RWPE2 (cell line): ENCODE measurements around the gene CABP2.
"Not testable (repeated sequence)": the region's sequence is repeated elsewhere in the genome, so short reads cannot be mapped to it uniquely, and the experiment has no call there.

Experiments used
- ATAC-seq: fragments of 200-7000 bp; cut with Tn5 transposase; 3 replicates; pipeline ENCODE4 v1.9.1; 2021; ENCODE audit warnings: low read depth
- DNase-seq: peaks from one replicate; pipeline ENCODE4 v3.0.0-alpha.2; 2020; ENCODE audit warnings: low spot score
- H3K27ac ChIP-seq: fragments of 450-650 bp; 2 replicates; pipeline ENCODE4 v1.5.1; 2017; ENCODE audit warnings: mild to moderate bottlenecking; ENCODE audit not compliant: poor library complexity, severe bottlenecking
- H3K27me3 ChIP-seq: fragments of 250-450 bp; sonication (Bioruptor Pico); 2 replicates; pipeline ENCODE4 v1.5.1; 2021; ENCODE audit warnings: mild to moderate bottlenecking, moderate library complexity; ENCODE audit not compliant: insufficient read depth, poor library complexity, severe bottlenecking
- H3K36me3 ChIP-seq: fragments of 250-450 bp; sonication (Bioruptor Pico); 2 replicates; pipeline ENCODE4 v1.5.1; 2020; ENCODE audit warnings: low read depth, mild to moderate bottlenecking, moderate library complexity
- H3K4me1 ChIP-seq: fragments of 250-450 bp; sonication (Bioruptor Pico); 2 replicates; pipeline ENCODE4 v1.5.1; 2021; ENCODE audit warnings: mild to moderate bottlenecking, moderate library complexity; ENCODE audit not compliant: insufficient read depth, poor library complexity, severe bottlenecking
- H3K4me3 ChIP-seq: fragments of 250-450 bp; sonication (Bioruptor Pico); 2 replicates; pipeline ENCODE4 v1.5.1; 2021; ENCODE audit warnings: mild to moderate bottlenecking, moderate library complexity; ENCODE audit not compliant: severe bottlenecking
- H3K9me3 ChIP-seq: fragments of 250-450 bp; sonication (Bioruptor Pico); 2 replicates; pipeline ENCODE4 v1.5.1; 2021; ENCODE audit warnings: mild to moderate bottlenecking, moderate library complexity; ENCODE audit not compliant: severe bottlenecking
- CTCF ChIP-seq: fragments of 450-650 bp; IDR thresholded peaks from one replicate; pipeline ENCODE4 v1.5.1; 2017; ENCODE audit warnings: mild to moderate bottlenecking, moderate library complexity; ENCODE audit not compliant: poor library complexity, severe bottlenecking

The CABP2 gene

GRCh38 chr11:67522844-67523555 is at the start of gene CABP2:
Gene CABP2, minus strand, starts transcription at chr11:67523446. Its CDS starts 120 bp downstream, at chr11:67523326.
- no peaks in the 10 kb centered on the region for H3K4me1 ChIP-seq
- ATAC-seq (no peak), DNase-seq (no peak)
- H3K27me3 ChIP-seq, result no peaks in the 10 kb centered on the region
- no peaks in the 10 kb centered on the region for H3K9me3 ChIP-seq
- H3K27ac ChIP-seq, result no peak within 1 kb of the TSS
- H3K36me3 ChIP-seq, result no peaks in the 10 kb centered on the region
- TF ChIP-seq CTCF, result no peak
- no peak within 1 kb of the TSS for H3K4me3 ChIP-seq

DNA sequence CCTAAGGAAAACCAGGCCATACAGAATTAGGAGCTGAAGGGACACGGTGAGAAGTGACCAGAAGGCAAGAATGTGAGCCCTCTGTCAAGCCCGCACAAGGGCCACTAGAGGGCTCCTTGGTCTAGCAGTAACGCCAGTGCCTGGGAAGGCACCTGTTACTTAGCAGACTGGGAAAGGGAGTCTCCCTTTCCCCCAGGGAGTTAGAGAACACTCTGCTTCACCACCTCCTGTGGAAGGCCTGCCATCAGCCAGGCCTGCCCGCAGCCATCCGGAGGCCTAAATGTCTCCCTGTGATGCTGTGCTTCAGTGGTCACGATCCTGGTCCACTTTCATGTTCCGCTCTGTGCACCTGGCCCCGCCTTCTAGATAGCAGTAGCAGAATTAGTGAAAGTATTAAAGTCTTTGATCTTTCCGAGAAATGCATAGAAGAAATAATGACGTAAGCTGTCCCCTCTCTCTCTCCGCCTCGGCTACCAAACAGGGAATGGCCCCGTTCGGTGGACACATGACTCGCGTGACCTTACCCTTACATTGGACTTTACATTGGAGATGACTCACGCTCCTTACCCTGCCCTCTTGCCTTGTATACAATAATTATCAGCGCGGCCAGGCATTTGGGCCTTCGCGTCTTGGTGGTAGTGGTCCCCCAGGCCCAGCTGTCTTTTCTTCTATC is 49.6 kb upstream of the CABP2 start:
- DNase-seq (no peak), ATAC-seq (peak; percentile 61; the same call in 2 of the 3 replicates)
- Histone ChIP-seq H3K27ac (no peak overlapping the region), H3K36me3 (no peaks in the 10 kb centered on the region), H3K4me3 (no peak overlapping the region), H3K27me3 (no peaks in the 10 kb centered on the region), H3K9me3 (no peaks in the 10 kb centered on the region), H3K4me1 (no peaks in the 10 kb centered on the region)
- TF ChIP-seq CTCF, result peak; percentile 88

- no peak for DNase-seq
Observed at GRCh38 chr11:67572305-67572704, 49.1 kb upstream of the CABP2 start.

DNA sequence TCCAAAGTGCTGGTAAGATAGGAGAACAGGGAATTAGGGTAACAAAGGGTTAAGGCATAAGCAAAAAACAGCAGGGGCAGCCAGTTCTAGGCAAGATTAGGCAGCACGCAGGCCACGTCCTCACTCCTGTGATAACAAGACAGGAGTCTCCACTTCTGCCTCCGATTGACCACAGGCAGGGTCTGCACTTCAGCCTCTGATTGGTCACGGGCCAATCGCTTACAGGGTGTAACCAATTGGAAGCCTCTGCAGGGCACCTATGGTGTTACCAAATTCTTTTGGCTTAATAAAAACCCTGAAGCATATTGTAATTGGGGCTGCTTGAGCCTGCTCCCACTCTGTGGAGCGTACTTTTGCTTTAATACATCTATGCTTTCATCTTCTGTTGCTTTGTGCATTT is 48.2 kb upstream of the CABP2 start:
- TF ChIP-seq CTCF, result no peak
- no peaks in the 10 kb centered on the region for H3K27me3 ChIP-seq
- H3K4me3 ChIP-seq, result no peak overlapping the region
- no peak for ATAC-seq
- no peaks in the 10 kb centered on the region for H3K9me3 ChIP-seq
- no peak for DNase-seq
- H3K36me3 ChIP-seq, result no peaks in the 10 kb centered on the region
- H3K4me1 ChIP-seq, result no peaks in the 10 kb centered on the region
- H3K27ac ChIP-seq, result no peak overlapping the region

More at GRCh38 chr11:67572305-67572704, 49.1 kb upstream of the CABP2 start:
- H3K4me3 ChIP-seq, result no peak overlapping the region
- no peaks in the 10 kb centered on the region for H3K4me1 ChIP-seq
- H3K27me3 ChIP-seq, result no peaks in the 10 kb centered on the region
- no peak overlapping the region for H3K27ac ChIP-seq
- H3K9me3 ChIP-seq, result no peaks in the 10 kb centered on the region
- no peak for TF ChIP-seq CTCF
- no peaks in the 10 kb centered on the region for H3K36me3 ChIP-seq
- no peak for ATAC-seq

DNA sequence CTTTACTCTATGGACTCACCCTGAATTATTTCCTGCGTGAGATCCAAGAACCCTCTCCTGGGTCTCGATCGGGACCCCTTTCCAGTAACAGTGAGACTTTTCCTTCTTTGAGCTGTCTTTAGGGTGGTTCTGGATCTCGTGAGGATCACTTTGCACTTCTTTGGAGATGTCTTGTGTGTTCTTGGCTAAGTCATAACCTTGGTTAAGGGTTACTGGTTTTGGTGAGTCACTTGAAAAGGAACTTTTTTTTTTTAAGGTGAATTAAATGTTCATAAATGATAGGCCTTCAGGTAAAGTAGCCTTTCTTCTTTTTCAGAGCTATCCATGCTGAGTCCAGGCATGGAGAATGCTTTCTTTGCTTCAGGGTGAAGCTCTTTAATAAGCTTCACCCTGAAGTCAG is 41.0 kb upstream of the CABP2 start:
- no peak for TF ChIP-seq CTCF
- Histone ChIP-seq H3K27me3 (no peaks in the 10 kb centered on the region), H3K4me3 (no peak overlapping the region), H3K4me1 (peaks cover 17% of the 10 kb centered on the region), H3K9me3 (no peaks in the 10 kb centered on the region), H3K36me3 (no peaks in the 10 kb centered on the region), H3K27ac (peak overlapping the region; percentile 67)
- no peak for DNase-seq
- ATAC-seq, result peak; percentile 59; the same call in 2 of the 3 replicates

DNA sequence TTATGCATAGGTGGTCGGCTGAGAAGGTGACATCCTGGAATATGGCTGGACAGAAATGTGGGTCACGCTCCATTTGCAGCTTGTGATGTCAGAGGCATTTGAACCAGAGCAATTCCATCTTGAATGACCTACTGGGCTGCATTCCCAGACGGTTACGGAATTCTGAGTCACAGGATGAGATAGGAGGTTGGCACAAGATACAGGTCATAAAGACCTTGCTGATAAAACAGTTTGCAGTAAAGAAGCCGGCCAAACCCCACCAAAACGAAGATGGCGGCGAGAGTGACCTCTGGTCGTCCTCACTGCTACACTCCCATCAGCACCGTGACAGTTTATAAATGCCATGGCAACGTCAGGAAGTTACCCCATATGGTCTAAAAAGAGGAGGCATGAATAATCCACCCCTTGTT is 40.5 kb upstream of the CABP2 start:
- H3K9me3 ChIP-seq, H3K36me3 ChIP-seq, H3K27me3 ChIP-seq, H3K4me3 ChIP-seq, DNase-seq: not testable (repeated sequence)
- ATAC-seq, result peak; percentile 80
- Histone ChIP-seq H3K27ac (peak overlapping the region; percentile 67), H3K4me1 (peaks cover 17% of the 10 kb centered on the region)
